ELF-1 (cell line): ENCODE measurements around the gene LDLRAD3.
A peak's percentile ranks its signal among the peaks of the same experiment; 100 is the strongest.

Source experiments
- DNase-seq: peaks from one replicate; pipeline ENCODE4 v3.0.0-alpha.2; 2016; ENCODE audit warnings: low read depth, low spot score

The LDLRAD3 gene

DNA sequence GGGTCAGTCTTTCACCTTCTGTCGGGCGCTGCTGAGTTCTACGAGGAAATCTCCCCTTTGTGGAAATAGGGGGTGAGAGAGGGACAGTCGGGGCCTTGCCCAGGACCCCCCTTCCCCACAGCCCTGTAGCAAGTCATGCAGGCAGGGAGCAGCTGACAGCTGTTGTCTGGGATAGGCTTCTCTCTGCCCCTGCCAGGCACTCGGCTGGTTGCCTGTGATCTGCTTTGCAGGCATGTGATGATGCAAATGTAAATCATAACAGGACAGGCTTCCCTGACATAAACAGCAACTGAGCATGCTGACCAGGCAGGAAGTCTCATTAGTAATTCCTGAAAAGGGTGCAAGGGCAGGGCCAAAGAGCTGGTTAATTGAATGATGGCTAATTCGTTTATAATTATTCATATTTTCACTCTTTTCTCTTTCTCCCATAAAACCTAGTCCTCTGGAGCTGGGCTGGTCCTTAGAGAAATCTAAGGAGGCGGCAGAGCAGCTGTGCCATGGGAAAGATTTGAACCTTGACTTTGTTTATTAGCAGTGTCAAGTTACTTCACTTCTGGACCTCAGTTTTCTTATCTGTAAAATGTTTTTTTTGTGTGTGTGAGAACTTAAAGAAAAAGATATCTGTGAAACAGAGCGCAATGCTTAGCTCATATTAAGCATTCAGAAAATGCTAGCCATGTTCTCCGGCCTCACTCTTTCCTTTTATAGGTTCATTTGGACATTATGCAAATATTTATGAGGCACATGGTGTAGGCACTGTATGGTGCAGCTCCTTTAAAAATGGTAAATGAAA is 129.7 kb downstream of the LDLRAD3 start:
- DNase-seq, result no peak

DNA sequence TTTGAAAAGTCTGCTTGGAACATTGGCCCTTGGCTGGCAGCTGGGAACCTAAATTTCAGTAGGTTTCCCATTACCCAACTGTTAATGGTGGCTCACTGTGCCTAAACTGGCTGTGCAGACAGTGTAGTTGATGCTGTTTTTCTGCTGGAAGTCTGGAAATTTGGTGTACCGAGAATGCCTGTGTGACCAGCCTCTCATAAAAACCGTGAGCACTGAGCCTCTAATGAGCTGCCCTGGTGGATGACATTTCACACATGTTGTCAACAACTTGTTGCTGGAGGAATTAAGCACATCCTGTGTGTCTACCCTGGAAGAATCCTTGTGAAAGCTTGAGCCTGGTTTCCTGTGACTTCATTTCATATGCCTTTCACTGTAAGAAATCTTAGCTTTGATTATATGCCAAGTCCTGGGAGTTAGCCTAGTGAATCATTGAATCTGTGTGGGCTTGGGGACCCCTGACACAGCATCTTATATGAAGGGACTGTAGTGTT is 131.1 kb downstream of the LDLRAD3 start:
- peak; percentile 43 for DNase-seq

DNA sequence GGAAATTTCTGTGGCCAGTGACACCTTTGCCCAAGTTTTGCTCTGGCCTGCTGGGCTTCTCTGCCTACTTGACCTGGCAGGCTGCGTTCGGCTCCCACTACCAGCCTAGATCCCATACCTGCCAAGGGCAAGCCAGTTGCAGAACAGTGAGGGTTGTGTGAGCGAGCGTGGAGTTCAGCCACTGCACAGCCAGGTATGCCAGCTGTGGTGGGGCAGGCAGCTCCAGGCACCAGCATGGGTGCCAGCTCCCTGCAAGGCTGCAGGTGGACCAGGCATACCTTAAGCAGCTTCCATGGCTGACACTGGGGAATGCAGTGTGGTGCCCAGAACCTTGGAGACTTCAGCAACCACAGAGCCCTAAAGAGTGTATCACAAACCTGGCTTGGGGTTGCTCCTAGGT is 133.5 kb downstream of the LDLRAD3 start:
- no peak for DNase-seq

DNA sequence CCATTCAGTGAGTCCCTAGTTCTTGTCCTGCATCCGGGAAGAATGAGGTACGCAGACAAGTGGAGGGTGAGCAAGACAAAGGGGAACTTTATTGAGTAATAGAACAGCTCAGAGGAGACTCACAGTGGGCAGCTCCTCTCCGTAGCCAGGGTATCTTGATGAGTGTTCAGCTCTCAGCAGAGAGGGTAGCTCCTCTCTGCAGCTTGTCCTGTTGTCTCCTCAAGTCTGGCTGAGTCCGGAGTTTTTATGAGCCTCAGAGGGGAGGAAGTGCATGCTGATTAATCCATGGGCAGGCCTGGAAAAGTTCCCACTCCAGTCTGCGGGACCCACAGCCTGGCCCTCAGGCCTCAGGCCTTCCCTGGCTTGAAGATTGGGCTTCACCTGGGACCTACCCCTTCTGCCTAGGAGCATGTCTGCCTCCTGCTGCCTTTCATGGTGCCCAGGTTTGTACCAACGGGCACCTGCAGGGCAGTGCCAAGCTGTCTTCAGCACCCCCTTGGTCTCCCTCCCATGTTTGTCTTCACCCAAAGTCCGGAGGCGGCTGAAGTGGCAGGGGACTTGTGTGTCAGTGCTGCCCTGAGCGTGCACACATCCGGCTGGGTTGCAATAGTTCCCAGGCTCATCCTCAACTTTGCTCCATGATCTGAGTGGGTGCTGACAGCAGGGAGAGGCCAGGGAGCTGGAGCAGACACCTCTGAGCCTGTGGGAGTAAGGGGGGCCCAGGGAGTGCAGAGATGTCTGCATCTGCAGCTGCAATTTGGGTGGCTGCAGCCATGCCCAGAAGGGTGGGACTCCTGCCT is 134.2 kb downstream of the LDLRAD3 start:
- DNase-seq, result no peak

DNA sequence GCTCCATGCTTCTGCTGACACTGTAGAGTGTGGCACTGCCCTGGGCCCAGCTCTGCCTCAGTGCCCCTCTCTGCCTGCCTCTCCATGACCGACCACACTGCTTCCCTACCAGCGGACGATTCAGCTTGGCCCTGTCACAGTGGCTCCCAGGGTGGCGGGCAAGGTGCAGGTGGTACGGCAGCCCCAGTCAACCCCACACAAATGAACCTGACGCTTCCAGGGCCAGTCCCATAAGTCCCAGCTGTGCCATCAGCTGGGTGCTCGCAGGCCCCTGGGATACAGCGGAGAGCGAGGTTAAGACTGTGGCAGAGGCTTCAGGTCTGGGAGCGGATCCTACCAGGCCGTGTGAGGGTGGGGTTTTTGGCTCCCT is 134.8 kb downstream of the LDLRAD3 start:
- no peak for DNase-seq

DNA sequence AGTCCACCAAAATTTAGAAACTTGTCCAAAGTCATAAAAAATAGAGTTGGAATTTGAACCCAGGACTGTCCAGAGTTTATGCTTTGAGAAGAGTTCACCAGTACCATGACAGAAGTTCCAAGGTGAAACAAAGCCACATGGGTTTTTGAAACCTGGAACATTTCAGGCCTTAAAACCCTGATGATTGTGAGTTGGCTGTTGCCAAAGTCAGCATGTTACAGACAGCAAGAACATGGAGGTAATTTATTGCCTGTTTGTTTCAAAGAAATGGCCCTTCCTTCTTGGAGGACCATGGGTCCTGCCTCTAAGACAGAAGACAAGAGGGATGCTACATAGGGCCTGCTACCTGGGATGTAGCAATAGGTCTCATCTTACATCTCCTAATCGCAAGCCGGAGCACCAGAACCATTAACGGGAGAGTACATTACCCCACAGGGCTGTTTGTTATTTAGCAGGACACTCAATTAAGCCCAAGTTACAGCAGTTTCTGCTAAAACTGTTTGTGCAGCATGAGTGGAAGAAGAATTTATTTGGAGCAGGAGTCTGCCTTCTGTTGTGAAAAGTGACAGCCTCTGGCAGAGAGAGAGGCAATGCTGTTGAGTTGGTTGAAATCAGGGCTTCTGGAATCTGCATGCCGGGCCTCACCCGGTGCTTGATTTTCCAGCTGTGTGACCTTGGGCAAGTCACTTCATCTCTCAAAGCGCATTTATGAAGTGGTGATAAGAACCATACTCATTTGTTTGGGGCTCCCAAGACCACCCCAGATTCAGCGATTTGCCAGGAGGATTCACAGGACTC is 136.2 kb downstream of the LDLRAD3 start:
- DNase-seq, result no peak

DNA sequence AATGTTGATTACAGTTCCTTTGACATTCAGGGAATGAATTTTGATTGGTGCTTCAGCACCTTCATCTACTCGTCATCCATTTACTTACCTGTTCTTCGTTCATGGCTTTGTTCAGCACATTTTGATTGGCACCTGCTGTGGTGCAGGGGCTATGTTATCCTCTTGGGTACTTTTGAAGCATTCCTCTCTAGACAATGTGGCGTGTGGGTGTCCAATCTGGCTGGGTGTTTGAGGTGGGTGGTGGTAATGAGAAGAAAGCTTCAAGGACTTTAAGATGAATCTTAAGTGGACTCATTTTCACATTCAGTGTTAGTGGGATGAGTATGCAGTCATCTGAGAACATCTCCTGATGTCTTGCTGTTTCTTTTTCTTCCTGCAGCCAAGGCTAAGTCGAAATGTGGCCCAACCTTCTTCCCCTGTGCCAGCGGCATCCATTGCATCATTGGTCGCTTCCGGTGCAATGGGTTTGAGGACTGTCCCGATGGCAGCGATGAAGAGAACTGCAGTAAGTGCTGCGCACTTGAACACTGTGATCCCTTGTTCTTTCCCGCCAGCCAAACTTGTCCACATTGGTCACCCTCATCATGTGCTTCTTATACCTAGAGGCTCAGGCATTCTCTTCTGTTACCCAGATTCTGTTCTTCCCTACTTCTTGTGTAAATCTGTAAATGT is 137.5 kb downstream of the LDLRAD3 start:
- DNase-seq, result no peak

DNA sequence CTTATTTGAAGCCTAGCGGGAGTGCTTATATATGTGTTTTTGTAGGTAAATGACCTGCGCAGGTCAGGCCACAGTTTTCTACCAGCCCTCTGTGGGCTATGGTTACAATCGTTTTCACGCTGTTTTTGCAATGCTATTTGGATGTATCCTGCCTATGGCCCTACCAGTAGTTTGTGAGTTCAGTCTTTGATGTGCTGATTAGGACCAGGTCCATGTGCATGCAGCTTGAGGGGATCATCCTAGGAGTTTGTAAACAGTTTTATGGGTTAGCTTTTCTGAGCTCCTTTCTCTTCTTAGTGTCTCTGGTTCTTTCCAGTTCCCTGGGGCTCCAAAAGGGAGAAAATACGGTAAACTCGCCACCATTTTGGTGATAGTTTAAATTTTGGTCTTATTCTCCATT is 142.5 kb downstream of the LDLRAD3 start:
- peak; percentile 74 for DNase-seq

DNA sequence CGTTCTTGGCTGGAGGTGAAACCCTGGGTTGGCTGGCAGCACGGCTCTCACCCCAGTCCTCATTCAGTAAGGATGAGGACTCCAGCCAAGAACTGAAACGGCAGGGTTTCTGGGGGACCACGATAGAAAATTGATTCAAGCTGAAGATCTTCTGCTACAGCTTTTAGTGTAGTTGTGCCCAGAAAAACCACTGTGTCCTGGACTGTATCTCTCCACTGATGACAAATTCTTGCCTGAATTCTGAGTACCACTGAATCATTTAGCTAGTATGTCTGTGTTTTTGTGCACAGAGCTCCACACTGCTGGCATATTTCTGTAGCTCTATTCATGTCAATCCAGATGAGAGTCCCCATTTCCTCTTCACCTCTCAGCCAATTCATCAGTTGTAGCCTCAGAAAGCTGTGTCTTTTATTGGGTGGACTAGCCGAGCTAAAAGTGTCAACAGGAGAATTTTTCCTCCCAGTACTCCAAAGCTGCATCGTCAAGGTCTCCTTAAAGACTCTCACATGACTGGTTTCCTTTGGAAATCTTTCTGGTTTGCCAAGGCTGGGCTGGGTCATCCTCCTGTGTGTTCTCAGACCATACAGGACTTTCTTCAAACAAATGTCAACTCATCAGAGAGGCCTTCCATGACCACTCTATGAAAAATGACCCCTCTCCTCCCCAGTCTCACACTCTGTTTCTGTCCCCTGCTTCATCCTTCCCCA is 144.6 kb downstream of the LDLRAD3 start:
- no peak for DNase-seq

DNA sequence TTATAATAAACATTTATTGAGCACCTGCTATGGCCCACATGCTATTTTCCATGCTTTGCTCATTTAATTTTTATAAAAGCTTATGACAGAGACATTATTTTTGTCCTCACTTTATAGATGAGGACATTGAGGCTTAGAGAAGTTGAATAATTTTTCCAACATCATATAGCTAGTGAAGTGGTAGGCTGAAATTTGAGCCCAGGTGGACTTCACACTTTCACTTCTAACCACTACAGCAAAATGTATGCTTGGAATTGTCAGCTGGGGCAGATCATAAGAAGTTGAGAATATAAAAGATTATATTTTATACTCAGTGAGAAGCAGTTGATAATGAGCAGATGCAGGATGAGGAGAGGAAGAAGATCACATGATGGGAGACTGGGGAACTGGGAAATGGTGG is 146.1 kb downstream of the LDLRAD3 start:
- no peak for DNase-seq

DNA sequence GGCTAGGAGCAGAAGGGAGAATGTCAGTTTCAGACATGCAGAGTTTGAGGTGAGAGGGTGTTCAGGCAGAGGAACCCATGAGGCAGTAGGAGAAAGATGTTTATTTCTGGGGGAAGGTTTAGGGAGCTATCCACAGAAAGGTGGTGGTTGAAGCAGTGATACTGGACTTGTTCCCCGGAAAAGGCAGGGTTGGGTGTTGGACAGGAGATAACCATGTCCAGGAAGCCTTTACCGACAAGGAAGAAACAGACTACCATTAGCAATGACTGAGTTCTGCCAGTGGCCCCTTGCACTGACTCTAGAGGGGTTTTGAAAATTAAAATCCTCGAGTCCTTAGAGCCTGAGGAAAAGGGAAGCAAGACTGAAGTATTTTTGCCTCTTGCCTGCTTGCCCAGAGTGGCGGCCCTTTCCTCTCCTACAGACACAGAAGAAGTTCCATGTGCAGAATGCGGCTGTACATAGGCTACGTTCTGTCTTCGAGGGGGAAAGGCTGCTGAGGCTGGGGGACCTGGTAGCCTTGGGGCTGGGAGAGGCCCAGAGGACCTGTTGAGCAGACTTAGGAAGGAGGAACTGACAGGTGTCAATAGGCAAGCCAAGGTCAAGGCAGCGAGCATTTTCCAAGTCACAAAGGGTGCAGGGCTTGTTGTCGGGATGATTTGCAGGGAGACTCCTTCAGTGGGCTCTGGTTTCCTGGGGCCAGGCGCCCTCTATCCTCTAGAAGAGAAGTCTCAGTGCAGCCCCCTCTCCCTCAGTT is 146.7 kb downstream of the LDLRAD3 start:
- no peak for DNase-seq

DNA sequence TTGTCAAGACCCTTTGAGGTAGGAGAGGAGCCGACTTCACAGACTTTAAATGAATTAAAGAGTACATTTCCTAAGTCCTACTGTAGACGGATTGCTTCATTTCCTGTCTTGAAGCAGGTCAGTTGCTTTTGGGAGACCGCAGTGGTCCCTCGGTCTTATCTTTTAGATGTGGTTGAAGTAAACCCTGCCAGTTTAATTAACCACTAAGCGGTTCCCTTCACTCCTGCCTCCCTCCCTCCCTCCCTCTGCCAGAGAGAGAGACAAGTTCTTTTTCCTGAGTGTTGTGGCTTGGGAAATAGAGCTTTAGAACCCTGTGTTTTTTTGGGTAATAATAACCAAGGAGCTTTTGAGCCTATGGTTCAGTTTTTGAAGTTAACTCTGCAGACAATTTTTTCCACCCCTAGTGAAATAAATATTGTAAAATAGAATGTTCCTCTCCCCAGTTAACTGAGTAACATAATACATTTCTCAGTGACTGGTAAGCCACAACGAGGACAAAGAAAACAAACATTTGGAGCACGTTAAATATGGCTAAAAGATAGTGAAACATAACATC is 147.5 kb downstream of the LDLRAD3 start:
- DNase-seq, result no peak

DNA sequence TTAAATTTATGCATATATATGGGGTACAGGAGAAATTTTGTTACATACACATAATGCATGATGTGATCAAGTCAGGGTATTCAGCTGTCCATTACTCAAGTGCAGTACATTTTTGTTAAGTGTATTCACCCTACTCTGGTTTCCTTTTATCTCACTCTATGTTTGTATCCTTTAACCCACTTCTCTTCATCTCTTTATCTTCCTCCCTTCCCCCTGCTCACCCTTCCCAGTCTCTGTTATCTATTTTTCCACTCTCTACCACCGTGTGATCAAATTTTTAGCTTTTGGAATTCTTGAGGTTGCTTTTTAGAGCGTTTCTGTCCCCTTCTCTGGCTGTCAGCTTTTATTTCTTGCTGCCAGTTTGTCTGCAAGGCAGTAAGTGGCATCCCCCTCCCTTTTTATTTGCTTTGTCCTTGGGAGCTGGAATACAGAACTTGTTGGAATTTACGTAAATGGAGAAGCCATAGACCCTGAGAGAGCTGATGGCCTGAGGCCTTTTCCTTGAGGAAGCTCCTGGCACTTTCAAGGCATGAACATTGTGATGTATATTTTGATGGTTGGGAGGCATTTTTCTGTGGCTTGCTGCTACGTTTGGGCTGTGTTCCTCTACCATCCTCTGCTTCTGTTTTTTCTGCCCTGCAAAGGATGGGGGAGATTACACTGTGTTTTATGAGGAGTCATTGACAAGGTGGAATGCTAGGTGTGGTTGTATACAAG is 148.6 kb downstream of the LDLRAD3 start:
- peak; percentile 91 for DNase-seq

DNA sequence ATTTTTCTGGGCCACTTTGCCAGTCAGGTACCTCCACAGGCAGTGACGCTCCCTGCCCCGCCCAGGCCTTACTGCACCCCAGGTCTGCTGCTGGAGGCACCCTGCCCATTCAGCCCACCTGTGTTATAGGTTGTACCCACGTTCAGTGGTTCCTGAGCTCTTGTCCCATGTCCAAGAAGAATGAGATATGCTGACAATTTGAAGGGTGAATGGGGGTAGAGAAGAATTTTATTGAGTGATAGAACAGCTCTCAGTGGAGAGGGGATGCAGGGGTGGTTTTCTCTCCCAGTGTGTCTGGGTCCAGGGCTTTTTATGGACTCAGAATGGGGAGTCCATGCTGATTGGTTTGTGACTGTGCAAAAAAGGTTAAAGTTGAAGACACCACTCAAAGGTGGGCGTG is 149.7 kb downstream of the LDLRAD3 start:
- DNase-seq, result no peak

DNA sequence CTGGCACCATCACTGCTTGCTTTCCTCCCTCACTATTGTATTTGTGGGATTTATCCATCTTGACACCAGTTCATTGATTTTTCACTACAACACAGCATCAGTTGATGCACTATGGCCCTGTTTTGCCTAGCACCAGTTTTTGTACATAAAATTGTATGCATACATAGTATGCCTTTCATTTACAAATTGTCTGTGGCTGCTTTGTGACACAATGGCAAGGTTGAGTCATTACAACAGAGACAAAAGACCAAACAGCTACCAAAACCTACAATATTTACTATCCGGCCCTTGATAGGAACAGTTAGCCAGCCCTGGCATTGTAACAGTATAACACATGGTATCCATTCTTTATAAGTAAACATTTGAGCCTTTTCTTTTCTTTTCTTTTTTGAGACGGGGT is 150.3 kb downstream of the LDLRAD3 start:
- DNase-seq, result no peak

DNA sequence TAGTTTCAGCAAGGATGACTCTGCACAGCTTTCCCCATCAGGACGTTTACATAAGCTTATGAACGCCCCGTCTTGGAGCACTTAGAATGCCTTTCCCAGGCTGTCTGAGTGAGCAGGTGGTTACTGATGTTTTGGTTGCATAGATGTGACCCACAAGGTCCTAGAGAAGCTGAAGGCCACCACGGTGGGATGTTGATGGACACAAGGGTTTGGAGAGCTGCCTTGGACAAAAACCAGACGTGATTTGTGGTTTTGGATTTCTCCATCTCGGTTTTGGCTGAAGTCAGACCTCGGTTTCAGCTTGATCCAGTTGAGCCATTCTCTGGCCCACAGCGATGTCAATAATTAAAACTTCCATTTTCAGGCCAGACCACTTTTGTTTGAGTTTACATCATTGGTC is 151.9 kb downstream of the LDLRAD3 start:
- DNase-seq, result no peak

DNA sequence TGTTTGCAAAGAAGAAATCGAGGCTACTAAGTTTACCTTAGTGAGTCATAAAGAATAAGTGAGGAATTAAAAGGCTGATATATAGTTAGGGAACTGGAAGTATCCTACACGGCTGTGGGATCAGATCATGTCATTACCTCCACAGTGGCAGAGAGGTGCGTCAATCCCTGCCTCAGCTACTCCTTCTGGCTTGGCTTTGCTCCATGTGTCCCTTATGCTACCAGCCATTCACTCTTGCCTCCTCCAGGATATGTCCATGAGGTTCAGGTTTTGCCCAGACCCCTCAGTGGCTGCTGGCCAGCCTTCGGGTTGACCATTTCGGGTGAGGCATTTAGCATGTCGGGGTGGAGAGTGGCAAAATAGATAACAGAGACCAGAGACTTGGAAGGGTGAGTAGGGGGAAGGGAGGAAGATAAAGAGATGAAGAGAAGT is 153.4 kb downstream of the LDLRAD3 start:
- no peak for DNase-seq

DNA sequence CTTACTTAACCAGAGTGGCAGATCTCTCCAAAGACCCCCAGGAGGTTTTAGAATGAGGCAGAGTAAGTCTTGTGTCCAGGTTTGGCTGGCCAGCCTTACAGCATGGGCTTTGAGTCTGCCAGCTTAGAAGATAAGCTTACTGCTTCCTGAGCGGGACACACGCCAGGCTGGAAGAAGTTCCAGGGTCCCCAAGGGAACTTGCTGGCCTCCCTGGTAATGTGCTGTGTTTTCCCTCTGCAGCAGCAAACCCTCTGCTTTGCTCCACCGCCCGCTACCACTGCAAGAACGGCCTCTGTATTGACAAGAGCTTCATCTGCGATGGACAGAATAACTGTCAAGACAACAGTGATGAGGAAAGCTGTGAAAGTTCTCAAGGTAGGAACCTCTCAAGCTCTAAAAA is 154.2 kb downstream of the LDLRAD3 start:
- no peak for DNase-seq

DNA sequence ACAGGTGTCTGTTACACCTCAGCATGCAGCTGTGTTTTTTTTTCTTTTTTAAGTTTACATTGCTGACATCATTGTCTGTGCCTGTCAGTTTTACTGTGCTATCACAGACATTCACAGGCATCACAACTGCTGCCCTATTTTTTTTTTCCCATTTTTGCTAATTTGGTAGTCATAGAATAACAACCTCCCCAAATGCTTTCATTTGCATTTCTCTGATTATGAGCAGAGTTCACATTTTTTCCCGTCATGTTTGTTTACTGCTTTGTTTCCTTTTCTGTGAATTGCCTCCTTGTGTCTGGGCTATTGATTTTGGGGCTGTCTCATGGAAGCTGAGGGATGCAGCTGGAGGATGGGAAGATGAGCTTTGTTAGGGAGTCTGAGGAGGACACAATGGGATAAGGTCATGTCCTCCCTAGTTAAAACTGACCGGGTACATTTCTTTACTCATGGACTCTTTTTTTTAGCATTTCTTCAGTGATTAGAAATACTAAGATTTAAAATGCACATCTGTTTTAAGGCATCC is 155.1 kb downstream of the LDLRAD3 start:
- no peak for DNase-seq
